Nucleus accumbens (tissue), 56 donors: ENCODE measurements around the gene RAPGEF4.
A peak's percentile ranks its signal among the peaks of the same experiment; 100 is the strongest.
"Not testable (repeated sequence)": the region's sequence is repeated elsewhere in the genome, so short reads cannot be mapped to it uniquely, and the experiment has no call there.

Experiments used
- DNase-seq, 56 donors: peaks; one replicate each; lab custom pipeline; 2025; lab: John Stamatoyannopoulos, UW

RAPGEF4 gene

DNA sequence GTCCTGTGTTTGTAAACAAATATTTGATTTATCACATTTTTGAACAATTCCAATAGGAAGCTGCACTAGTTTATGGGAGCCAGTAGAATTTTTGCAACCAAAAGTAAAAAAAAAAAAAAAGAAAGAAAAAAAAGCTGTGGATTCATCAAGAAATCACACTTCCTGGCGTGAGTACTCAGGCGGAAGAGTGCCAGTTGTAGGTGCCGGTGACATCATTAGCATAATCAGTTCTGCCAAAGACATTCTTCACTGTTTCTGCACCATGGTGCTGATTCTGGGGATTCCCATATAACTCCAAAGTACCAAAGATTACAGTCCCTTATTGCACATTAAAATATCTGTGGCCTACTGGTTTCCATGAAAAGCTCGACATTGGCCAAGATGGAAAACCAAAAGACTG is 32.8 kb downstream of the RAPGEF4 start:
- no peak for DNase-seq

DNA sequence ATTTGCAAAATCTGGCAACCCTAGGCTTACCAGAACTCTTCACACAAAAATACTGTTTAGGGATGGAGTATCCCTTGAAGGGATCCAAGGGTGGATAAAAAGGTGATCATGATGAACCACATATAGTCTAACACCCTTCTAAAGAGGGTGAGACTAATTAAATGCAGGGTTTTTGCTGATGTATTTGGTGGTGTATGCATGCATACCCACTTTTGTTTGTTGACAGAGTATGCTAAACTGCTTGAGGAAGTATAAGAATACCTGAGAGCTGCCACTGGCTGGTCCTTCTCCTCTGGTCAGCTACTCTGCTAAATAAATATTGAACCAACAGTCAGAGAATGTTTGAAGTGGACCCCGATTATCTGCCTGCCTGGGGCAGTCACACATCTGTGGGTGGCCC is 34.2 kb downstream of the RAPGEF4 start:
- no peak for DNase-seq

GRCh38 chr2:172770887-172771286 is 35.2 kb downstream of the RAPGEF4 start:
- DNase-seq = no peak

GRCh38 chr2:172772633-172773032 is 37.0 kb downstream of the RAPGEF4 start:
- DNase-seq = no peak

GRCh38 chr2:172774302-172774701 is 38.7 kb downstream of the RAPGEF4 start:
- no peak for DNase-seq

DNA sequence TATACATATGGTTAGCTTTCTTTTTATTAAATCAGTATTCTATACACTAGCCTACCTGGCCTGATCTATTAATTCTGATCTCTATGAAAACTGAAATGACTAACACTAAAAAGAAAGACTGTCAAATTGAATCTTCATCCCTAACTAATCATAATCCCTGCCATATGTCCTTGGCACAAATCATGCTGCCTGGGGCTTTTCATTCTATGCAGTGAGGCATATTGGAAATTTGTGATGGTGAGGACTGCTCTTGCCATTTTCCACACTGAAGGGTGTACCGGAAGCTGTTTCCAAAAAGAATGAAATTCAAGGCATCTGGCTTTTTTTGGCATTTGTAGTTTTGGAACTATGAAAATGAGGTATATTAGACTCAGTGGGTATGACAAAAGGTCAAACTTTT is 39.7 kb downstream of the RAPGEF4 start:
- DNase-seq = no peak

DNA sequence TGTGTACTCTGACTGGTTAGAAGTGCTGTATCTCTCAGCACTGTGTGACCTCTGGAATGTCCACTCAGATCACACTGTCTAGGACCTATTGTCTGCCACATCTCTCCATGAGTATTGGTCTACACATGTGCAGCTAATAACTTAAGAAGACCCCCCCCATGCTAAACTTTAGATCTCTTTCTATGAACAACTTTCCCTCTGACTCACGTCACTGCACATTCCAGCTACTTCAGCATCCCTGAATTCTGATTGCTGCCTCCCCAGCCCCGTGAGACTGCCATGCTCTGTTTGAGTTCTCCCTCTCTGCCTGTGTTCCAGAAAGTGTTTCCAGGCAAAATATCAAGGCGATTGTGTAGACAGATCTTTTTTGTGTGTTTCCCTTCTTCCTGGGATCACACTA is 41.8 kb downstream of the RAPGEF4 start:
- DNase-seq = no peak

DNA sequence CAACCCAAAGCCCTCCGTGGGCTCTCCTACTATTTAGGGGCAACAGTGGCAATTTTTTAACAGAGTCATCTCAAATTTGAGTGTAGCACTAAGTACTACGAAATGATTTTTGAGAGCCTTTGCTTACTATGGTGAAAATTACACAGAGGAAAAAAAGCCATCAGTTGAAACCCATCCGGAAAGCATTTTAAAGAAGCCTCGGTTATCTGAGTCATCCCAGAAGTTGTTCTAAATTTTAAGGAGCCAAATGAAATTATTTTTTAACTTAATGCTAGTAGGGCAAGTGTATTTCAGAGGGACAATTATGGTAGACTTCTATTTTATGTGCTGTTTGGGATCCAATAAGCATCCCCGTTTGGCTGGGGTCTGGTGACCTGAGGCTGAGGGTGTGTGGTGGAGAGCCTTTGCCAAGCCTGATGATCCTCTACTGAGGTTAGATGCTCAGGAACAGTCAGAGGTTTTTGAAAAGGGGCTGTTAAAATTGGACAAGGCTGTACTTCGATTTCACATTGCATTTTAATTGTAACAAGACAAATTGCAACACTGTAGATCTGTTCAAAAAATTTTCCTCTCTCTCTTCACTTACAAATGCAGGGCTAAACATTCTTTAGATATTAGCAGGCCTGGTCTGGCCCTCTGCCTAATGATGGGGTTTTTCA is 47.0 kb downstream of the RAPGEF4 start:
- DNase-seq = no peak

GRCh38 chr2:172783165-172783898 is 47.7 kb downstream of the RAPGEF4 start:
- DNase-seq = no peak

GRCh38 chr2:172788871-172789270 is 53.2 kb downstream of the RAPGEF4 start:
- no peak for DNase-seq

DNA sequence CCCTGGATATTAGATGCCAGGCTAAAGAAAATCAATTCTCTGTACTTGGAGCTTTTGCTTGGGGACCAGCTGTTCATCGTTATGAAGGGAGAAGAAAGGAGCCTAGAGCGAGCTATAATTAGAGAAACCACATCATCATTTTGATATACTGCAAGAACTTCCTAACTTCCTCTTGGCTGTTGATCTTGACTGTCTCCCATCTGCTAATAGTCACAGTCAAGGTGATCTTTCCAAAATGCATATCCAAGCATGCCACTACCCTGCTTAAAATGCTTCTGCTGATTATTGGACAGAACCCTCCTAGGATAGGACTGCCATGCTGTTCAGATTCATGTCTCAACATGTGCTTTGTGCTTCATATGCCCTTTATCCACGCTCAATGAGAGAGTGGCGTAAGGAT is 54.8 kb downstream of the RAPGEF4 start:
- DNase-seq = no peak

DNA sequence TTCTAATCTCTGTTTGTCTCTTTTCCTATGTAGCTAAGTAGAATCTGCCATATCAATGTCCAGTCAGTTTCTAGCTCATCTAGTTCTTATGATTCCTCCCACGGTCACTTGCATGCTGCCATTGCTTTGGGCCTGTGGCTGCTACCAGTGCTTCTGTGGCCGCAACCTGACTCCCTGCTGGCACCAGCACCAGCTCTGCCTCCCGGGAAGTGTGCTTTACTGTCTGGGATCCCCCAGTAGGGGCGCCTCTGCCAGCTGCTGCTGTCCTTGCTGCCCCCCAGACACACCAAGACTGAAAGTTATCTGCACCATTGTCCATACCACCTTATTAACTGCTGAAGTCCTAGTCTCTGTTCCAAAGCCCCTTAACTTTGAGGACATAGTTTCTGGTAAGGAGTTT is 56.3 kb downstream of the RAPGEF4 start:
- DNase-seq = no peak

DNA sequence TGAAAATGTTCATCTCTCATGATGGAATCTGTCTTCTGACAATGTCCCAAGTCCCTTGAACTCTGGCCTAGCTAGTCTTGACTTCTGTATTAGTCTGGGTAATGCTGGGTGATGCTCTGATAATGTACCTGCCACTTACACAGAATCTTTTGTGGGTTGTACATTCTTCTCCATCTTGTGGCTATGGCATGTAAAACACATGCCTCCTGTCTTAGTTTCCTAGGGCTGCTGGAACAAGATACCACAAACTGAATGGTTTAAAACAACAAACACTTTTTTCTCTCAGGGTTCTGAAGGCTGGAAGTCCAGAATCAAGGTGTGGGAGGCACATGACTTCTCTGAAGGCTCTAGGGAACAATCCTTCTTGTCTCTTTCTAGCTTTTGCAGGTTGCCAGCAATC is 57.1 kb downstream of the RAPGEF4 start:
- DNase-seq = no peak

DNA sequence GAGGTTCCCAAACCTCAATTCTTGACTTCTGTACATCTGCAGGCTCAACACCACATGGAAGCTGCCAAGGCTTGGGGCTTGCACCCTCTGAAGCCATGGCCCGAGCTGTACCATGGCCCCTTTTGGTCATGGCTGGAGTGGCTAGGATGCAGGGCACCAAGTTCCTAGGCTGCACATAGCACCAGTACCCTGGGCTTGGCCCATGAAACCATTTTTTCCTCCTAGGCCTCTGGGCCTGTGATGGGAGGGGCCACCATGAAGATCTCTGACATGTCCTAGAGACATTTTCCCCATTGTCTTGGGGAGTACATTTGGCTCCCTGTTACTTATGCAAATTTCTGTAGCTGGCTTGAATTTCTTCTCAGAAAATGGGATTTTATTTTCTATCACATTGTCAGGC is 67.7 kb downstream of the RAPGEF4 start:
- DNase-seq = not testable (repeated sequence)

GRCh38 chr2:172804423-172804822 is 68.8 kb downstream of the RAPGEF4 start:
- no peak for DNase-seq

GRCh38 chr2:172806493-172806892 is 70.8 kb downstream of the RAPGEF4 start:
- peak in 5 of 56 donors; percentile 14 to 30 (median 21) for DNase-seq

DNA sequence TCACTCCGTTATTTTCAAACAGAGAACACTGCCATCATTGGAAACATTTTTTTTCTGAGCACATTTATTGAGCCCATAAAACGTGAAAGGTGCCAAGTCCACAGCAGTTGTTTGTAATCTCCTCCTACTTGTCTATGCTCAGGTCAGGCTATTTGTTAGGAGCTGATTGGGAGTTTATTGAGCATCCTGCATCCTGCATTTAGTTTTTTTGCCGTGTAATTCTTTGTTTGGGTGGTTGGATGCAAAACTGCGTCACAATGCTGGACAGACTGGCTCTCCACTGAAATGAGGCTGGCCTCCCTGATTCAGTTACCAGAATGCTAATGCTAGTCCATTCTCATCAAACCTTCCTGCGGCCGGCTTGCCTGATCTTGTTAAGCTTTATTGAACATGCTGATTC is 71.4 kb downstream of the RAPGEF4 start:
- DNase-seq = peak in 8 of 56 donors; percentile 3 to 39 (median 18)

- no peak for DNase-seq
These were observed 72.5 kb downstream of the RAPGEF4 start for GRCh38 chr2:172808156-172808555.

DNA sequence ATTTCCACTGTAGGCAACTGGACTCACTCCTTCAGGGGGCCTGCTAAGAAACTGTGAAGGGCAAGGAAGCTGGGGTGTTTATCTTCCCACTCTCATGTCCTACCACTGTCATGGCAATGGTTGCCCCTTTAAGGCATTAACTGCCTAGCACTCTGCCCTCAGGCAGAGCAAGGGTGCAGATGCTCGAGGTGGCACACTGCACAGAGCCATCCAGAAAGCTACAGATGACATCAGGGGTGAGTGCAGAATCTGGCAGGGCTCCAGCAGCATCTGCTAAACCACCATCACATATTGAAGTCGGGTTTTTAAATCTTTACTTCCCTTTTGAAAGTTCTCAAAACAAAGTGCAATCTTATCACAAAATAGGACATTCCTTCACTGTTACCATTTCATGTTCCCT is 75.4 kb downstream of the RAPGEF4 start:
- DNase-seq = peak in 5 of 56 donors; percentile 2 to 17 (median 9)

DNA sequence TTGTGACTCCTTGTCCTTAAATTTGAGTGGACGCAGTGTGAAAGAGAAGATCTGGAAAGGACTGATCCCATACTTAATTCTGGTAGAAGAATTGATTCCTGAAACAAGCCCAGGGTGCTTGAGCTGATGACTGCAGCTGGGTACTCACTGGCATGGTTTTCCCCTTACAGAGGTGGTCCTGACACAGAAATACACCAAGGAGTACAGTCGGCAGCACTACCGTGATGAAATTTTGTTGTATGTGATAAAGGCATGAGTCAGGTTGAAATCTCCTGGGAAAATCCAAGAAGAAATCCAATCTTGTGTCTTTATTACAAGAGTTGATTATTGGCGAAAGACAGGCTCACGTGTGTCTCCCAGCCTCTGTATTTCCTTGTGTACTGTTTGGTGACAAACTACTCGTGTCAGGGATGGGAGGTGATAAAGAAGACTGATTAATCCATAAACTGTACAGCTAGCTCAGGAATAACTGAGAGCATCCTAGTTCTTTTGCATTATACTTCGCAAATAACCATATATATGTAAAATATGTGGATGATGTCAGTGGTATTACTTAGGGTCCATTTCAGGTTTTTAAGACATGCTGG is 76.6 kb downstream of the RAPGEF4 start:
- no peak for DNase-seq

DNA sequence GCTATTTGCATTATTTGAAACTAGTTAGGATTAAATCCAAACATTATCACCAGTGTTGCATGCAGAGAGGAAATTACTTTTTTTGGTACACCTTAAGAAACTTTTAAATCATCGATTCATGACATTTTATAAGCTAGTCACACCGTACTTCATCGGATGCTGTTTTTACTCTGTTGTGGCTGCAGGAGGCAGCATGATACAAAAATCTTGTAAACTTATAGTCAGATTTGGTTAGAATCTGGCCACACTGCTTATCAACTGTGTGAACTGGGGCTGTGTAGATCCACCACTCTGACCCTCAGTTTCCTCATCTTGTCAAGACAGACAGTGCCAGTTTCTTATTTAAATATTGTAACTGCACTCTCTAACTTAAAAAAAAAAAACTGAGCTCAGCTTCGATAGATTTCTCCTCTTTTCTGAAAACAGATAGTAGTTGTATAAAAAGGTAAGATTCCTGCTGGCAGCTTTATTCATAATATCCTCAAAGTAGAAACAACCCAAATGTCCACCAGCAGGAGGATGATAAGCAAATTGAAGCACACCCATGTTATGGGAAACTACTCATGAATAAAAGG is 77.8 kb downstream of the RAPGEF4 start:
- peak in 3 of 56 donors; percentile 4 to 24 (median 7) for DNase-seq

DNA sequence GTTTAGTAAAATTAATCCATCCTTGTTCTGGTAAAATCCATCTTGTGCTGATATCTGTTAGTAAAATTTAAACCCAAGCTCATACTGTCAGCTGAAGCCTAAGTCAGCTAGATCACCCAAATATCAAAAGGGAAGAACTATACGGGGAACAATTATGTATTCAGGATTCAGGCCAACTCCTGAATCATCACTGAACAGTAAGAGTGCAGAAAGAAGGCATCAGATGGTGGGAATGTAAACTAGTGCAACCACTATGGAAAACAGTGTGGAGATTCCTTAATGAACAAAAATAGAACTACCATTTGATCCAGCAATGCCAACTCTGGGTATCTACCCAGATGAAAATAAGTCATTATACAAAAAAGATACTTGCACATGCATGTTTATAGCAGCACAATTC is 81.8 kb downstream of the RAPGEF4 start:
- no peak for DNase-seq
